Effector memory CD8-positive, alpha-beta T cell (primary cell): ENCODE results near the gene KIRREL3.

Experiments
- ATAC-seq: fragments of 150-1000 bp; cut with Tn5 transposase; replicated peaks from 2 replicates; pipeline ENCODE4 v1.10.0; 2021; ENCODE audit warnings: mild to moderate bottlenecking, moderate library complexity
- DNase-seq, 3 experiments: peaks; one replicate each; pipeline ENCODE4 v3.0.0; 2021
- H3K27ac Mint-ChIP-seq, 2 donors: one replicate each; pipeline ENCODE4 v1.8.0; 2022; ENCODE audit warnings: mild to moderate bottlenecking in 2 of 2, mixed read lengths in 2 of 2, moderate library complexity in 2 of 2
- H3K27me3 Mint-ChIP-seq, 2 donors: one replicate each; pipeline ENCODE4 v1.8.0; 2022; ENCODE audit warnings: mixed read lengths in 2 of 2
- H3K36me3 Mint-ChIP-seq: one replicate; pipeline ENCODE4 v1.8.0; 2022; ENCODE audit warnings: mild to moderate bottlenecking, moderate library complexity, mixed read lengths; ENCODE audit not compliant: insufficient read depth
- H3K4me1 Mint-ChIP-seq, 2 donors: one replicate each; pipeline ENCODE4 v1.8.0; 2022; ENCODE audit warnings: low read depth in 2 of 2, mixed read lengths in 2 of 2
- H3K4me3 Mint-ChIP-seq, 2 donors: one replicate each; pipeline ENCODE4 v1.8.0; 2022; ENCODE audit warnings: mild to moderate bottlenecking in 2 of 2, mixed read lengths in 2 of 2, moderate library complexity in 2 of 2
- H3K9me3 Mint-ChIP-seq, 2 donors: one replicate each; pipeline ENCODE4 v1.8.0; 2022; ENCODE audit warnings: mixed read lengths in 2 of 2

KIRREL3 gene

GRCh38 chr11:126611438-126611837 is 389.1 kb downstream of the KIRREL3 start:
- peaks cover 28 to 56% of the 10 kb centered on the region in 2 donors for H3K27me3 Mint-ChIP-seq
- no peak for ATAC-seq
- no peak for DNase-seq
- no peak overlapping the region for H3K4me3 Mint-ChIP-seq
- no peaks in the 10 kb centered on the region for H3K9me3 Mint-ChIP-seq
- no peak overlapping the region for H3K27ac Mint-ChIP-seq
- peaks cover 0 to 6% of the 10 kb centered on the region in 2 donors for H3K4me1 Mint-ChIP-seq
- H3K36me3 Mint-ChIP-seq = peaks cover 2% of the 10 kb centered on the region

DNA sequence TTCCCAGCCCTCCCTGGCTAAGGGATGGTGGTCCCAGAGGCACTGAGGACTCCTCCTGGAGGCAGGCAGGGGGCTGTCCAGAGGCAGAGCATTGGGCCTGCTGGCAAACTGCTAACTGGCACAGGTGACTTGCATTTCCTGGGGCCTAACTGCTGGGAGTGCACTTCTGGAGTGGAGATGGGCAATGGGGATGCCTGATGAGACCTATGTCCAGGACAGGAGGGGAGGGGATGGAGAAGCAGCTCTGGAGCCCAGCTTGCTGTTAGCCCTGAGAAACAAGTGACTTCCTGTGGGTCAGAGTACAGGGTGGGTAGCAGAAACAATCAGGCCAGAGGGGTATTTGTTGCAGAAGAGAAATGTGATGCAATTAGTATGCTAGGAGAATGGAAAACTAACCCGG is 391.9 kb downstream of the KIRREL3 start:
- ATAC-seq (no peak), DNase-seq (no peak)
- no peak overlapping the region for H3K27ac Mint-ChIP-seq
- H3K27me3 Mint-ChIP-seq = peaks cover 36 to 59% of the 10 kb centered on the region in 2 donors
- no peaks in the 10 kb centered on the region for H3K9me3 Mint-ChIP-seq
- no peak overlapping the region for H3K4me3 Mint-ChIP-seq
- H3K4me1 Mint-ChIP-seq = peaks cover 0 to 6% of the 10 kb centered on the region in 2 donors
- peaks cover 2% of the 10 kb centered on the region for H3K36me3 Mint-ChIP-seq

DNA sequence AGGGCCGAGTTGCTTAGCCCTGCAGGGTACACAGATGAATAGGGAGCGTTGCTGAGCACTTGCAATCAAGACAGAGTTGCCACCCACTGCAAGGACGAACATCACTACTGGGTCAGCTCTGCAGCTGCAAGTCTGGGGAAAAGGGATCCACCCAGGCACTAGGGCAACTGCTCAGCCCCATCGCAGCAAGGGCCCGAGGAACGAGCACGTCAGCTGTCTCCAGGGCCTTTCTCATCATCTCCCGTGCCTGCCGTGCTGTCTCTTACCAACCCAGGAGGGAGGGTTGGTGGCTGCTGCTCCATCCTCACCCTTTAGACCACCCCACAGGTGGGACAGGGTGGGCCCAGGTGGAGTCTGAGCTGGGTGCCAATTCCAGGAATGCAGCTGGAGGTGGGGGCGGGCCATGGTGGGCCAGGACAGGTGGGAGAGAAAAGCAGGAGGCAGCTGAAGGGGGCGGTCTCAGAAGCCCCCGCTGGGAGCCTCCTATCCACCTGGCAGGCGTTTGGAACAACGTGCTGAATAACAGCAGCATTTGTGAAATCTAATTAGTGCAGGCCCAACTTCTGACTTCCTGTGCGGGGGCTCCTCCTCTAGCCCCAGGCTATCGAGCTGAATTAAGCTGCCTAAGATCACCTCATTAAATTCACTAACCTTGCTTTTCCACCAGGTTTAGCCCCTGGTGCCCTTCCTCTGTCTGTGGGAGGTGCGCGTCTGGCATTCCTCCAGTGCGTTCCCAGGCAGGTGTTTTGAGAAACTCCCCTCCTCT is 392.6 kb downstream of the KIRREL3 start:
- Mint-ChIP-seq H3K9me3 (no peaks in the 10 kb centered on the region), H3K4me1 (peaks cover 0 to 6% of the 10 kb centered on the region in 2 donors), H3K4me3 (no peak overlapping the region), H3K36me3 (peaks cover 2% of the 10 kb centered on the region), H3K27ac (no peak overlapping the region), H3K27me3 (peaks cover 36 to 61% of the 10 kb centered on the region in 2 donors)
- ATAC-seq (no peak), DNase-seq (no peak)

GRCh38 chr11:126607374-126607773 is 393.2 kb downstream of the KIRREL3 start:
- DNase-seq (no peak), ATAC-seq (no peak)
- Mint-ChIP-seq H3K36me3 (peaks cover 2% of the 10 kb centered on the region), H3K4me1 (peaks cover 0 to 6% of the 10 kb centered on the region in 2 donors), H3K27me3 (peaks cover 40 to 67% of the 10 kb centered on the region in 2 donors), H3K4me3 (no peak overlapping the region), H3K9me3 (no peaks in the 10 kb centered on the region), H3K27ac (no peak overlapping the region)

DNA sequence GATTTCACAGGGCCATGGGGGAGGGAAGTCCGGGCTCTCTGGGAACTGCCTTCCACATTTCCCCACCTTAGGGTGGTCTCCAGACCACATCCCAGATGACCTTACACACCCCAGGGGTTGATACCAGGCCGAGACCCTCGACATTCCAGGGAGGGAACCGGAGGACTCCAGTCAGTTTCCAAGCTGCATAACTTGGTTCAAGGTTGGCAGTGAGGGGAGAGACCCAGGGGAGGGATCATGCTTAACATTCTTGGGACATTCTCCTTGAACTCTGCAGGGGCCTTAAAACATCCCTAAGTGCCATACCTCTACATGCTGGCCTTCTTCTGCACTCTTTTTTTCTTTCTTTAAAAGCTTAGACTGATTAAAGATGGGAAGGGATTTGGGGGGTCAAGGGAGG is 394.1 kb downstream of the KIRREL3 start:
- H3K36me3 Mint-ChIP-seq = peaks cover 2% of the 10 kb centered on the region
- no peak overlapping the region for H3K27ac Mint-ChIP-seq
- peaks cover 0 to 6% of the 10 kb centered on the region in 2 donors for H3K4me1 Mint-ChIP-seq
- H3K4me3 Mint-ChIP-seq = no peak overlapping the region
- H3K27me3 Mint-ChIP-seq = peaks cover 46 to 71% of the 10 kb centered on the region in 2 donors
- no peaks in the 10 kb centered on the region for H3K9me3 Mint-ChIP-seq
- DNase-seq (no peak), ATAC-seq (no peak)

DNA sequence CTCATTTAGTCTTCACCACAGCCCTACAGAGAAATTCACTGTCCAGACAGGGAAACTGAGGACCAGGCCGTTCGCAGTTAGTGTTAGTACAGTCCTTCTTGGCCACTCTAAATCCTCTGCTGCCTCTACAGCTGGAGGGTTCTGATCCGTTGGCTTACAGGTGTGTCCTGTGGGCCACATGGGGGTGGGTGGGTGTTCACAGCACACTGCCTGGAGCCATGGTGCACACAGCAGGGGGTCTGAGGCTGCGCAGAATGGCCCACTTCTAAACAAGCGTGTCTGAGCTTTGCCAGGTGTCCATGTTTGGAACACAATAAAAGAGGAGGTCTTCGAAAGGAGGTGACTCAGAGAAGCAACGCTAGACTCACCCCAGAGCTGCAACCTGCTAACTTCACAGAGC is 396.1 kb downstream of the KIRREL3 start:
- Mint-ChIP-seq H3K4me3 (no peak overlapping the region), H3K27me3 (peaks cover 57 to 86% of the 10 kb centered on the region in 2 donors), H3K27ac (no peak overlapping the region), H3K9me3 (no peaks in the 10 kb centered on the region), H3K4me1 (peaks cover 0 to 6% of the 10 kb centered on the region in 2 donors), H3K36me3 (peaks cover 2% of the 10 kb centered on the region)
- ATAC-seq (no peak), DNase-seq (no peak)

DNA sequence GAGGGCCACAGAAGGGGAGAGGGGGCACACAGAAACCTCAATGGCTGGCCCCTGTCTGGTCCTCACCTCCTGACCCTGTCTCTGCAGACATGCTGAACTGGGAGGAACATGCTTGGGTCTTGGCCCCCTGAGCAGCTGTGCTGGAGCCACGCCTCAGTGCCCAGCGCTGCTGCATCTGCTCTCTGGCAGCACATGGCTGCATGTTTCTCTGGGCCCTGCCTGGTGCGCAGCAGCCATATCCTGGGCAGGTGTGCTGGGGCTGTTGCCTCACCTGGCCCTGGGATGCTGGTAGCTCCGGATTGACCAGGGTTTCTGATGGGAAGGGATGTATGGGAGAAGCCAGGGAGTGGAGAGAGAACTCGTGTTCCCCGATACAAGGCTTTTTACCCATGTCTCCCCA is 397.1 kb downstream of the KIRREL3 start:
- DNase-seq (no peak), ATAC-seq (no peak)
- no peaks in the 10 kb centered on the region for H3K9me3 Mint-ChIP-seq
- H3K4me3 Mint-ChIP-seq = no peak overlapping the region
- peaks cover 0 to 6% of the 10 kb centered on the region in 2 donors for H3K4me1 Mint-ChIP-seq
- H3K27ac Mint-ChIP-seq = no peak overlapping the region
- peaks cover 66 to 88% of the 10 kb centered on the region in 2 donors for H3K27me3 Mint-ChIP-seq
- peaks cover 2% of the 10 kb centered on the region for H3K36me3 Mint-ChIP-seq

GRCh38 chr11:126602993-126603392 is 397.6 kb downstream of the KIRREL3 start:
- Mint-ChIP-seq H3K27me3 (peaks cover 70 to 90% of the 10 kb centered on the region in 2 donors), H3K36me3 (peaks cover 2% of the 10 kb centered on the region), H3K9me3 (no peaks in the 10 kb centered on the region), H3K4me3 (no peak overlapping the region), H3K4me1 (peaks cover 0 to 6% of the 10 kb centered on the region in 2 donors), H3K27ac (no peak overlapping the region)
- DNase-seq = no peak
- no peak for ATAC-seq

DNA sequence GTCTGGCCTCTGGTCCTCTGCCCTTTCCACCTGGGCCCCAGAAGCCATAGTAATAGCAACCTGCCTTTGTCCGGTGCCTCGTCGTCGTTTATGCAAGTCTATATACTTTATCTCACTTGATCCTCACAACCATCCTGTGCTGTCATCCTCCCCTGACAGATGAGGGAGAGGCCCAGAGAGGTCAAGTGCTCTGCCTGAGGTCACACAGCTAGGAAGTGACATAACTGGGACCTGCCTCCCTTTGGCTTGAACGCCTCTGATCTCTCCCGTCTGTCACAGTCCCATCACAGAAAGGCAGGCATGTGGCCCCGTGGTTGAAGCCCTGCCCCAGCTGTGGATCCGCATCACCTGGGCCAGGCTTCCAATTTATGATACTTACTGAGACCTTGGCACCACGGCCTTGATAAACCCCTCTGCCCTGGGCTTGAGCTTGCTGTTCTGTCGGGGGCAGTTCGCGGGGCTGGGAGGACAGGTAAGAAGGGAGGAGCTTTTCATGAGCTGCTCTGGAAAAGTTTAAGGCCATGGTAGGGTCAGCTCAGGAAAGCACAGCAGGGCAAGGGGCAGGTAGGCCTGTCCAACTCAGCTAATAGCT is 398.1 kb downstream of the KIRREL3 start:
- no peak overlapping the region for H3K4me3 Mint-ChIP-seq
- no peaks in the 10 kb centered on the region for H3K9me3 Mint-ChIP-seq
- H3K27ac Mint-ChIP-seq = no peak overlapping the region
- ATAC-seq (no peak), DNase-seq (no peak)
- H3K4me1 Mint-ChIP-seq = peaks cover 0 to 6% of the 10 kb centered on the region in 2 donors
- peaks cover 2% of the 10 kb centered on the region for H3K36me3 Mint-ChIP-seq
- H3K27me3 Mint-ChIP-seq = peaks cover 70 to 93% of the 10 kb centered on the region in 2 donors

GRCh38 chr11:126601550-126602215 is 398.9 kb downstream of the KIRREL3 start:
- no peaks in the 10 kb centered on the region for H3K4me1 Mint-ChIP-seq
- no peaks in the 10 kb centered on the region for H3K9me3 Mint-ChIP-seq
- no peaks in the 10 kb centered on the region for H3K36me3 Mint-ChIP-seq
- ATAC-seq = no peak
- H3K27ac Mint-ChIP-seq = no peak overlapping the region
- peaks cover 63 to 90% of the 10 kb centered on the region in 2 donors for H3K27me3 Mint-ChIP-seq
- DNase-seq = no peak
- H3K4me3 Mint-ChIP-seq = no peak overlapping the region

- Mint-ChIP-seq H3K36me3 (no peaks in the 10 kb centered on the region), H3K4me3 (no peak overlapping the region), H3K9me3 (no peaks in the 10 kb centered on the region), H3K27me3 (peaks cover 58 to 90% of the 10 kb centered on the region in 2 donors), H3K27ac (no peak overlapping the region), H3K4me1 (no peaks in the 10 kb centered on the region)
- DNase-seq (no peak), ATAC-seq (no peak)
Measured at GRCh38 chr11:126601136-126601535, 399.4 kb downstream of the KIRREL3 start.

DNA sequence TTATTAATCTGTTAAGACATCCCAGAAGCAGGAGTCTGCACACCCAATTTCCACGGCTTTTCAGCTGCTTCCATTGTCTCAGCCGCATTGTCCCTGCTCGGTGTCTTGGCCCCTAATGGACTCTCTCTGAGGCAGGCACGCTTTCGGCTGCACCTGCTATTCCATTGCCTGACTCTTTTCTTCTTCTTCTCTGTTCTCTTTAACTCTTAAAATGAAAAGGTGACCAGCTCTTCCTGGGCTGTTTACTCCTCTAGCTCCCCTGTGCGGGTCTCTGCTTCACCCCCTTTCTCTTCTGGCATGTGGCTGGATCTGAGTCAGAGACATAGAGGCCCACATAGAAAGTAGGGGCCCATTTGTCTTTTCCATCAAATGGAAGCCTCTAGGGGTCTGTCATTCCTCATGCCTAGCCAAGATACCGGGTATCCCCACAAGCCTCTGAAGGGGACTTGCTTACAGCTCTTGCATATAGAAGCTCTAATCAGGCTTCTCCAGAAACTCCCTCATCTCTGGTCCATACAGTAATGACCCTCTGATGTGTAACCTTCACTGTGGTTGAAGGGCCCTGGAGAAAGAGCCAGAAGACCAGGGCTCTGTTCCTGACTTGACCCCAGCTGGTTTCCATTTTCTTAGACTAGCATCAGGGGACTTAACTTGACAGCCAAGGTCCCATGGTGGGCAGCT is 401.2 kb downstream of the KIRREL3 start:
- no peak for ATAC-seq
- no peak for DNase-seq
- Mint-ChIP-seq H3K27me3 (peaks cover 42 to 73% of the 10 kb centered on the region in 2 donors), H3K36me3 (no peaks in the 10 kb centered on the region), H3K4me3 (no peak overlapping the region), H3K4me1 (no peaks in the 10 kb centered on the region), H3K9me3 (no peaks in the 10 kb centered on the region), H3K27ac (no peak overlapping the region)
